NCI-H2029 treated with DMSO at 0.1 percent for 48 hours (cell line): ENCODE results near the gene FKBP6.
"Not testable (repeated sequence)": the region's sequence is repeated elsewhere in the genome, so short reads cannot be mapped to it uniquely, and the experiment has no call there.

Experiments
- DNase-seq: peaks from one replicate; lab custom pipeline; 2025; lab: John Stamatoyannopoulos, UW

The FKBP6 gene

GRCh38 chr7:73324081-73324845 lies 3.7 kb upstream of the FKBP6 start:
- DNase-seq: peak; percentile 26

- not testable (repeated sequence) for DNase-seq
Observed at GRCh38 chr7:73325424-73325823, 2.5 kb upstream of the FKBP6 start.

GRCh38 chr7:73327449-73327848 lies 512 bp upstream of the FKBP6 start:
- DNase-seq: not testable (repeated sequence)

- no peak for DNase-seq
Observed at GRCh38 chr7:73328696-73329095, 735 bp downstream of the FKBP6 start.

GRCh38 chr7:73329861-73330581 lies 2.1 kb downstream of the FKBP6 start:
- DNase-seq: no peak

GRCh38 chr7:73330772-73331171 lies 2.8 kb downstream of the FKBP6 start:
- no peak for DNase-seq

- no peak for DNase-seq
Observed at GRCh38 chr7:73332447-73332846, 4.5 kb downstream of the FKBP6 start.

- DNase-seq: no peak
Observed at GRCh38 chr7:73338321-73338720, 10.4 kb downstream of the FKBP6 start.

- DNase-seq: no peak
Observed at GRCh38 chr7:73340514-73340913, 12.6 kb downstream of the FKBP6 start.

GRCh38 chr7:73341877-73342276 lies 13.9 kb downstream of the FKBP6 start:
- no peak for DNase-seq

GRCh38 chr7:73342645-73343044 lies 14.7 kb downstream of the FKBP6 start:
- no peak for DNase-seq

GRCh38 chr7:73343671-73344380 lies 15.9 kb downstream of the FKBP6 start:
- no peak for DNase-seq

GRCh38 chr7:73345538-73345937 lies 17.6 kb downstream of the FKBP6 start:
- DNase-seq: no peak

GRCh38 chr7:73345951-73346350 lies 18.0 kb downstream of the FKBP6 start:
- no peak for DNase-seq

GRCh38 chr7:73349763-73350162 lies 21.8 kb downstream of the FKBP6 start:
- no peak for DNase-seq

- no peak for DNase-seq
Observed at GRCh38 chr7:73350306-73351068, 22.5 kb downstream of the FKBP6 start.

- DNase-seq: no peak
Observed at GRCh38 chr7:73351447-73352167, 23.6 kb downstream of the FKBP6 start.

- DNase-seq: no peak
Observed at GRCh38 chr7:73352784-73353183, 24.8 kb downstream of the FKBP6 start.

- peak; percentile 25 for DNase-seq
Observed at GRCh38 chr7:73353243-73353642, 25.3 kb downstream of the FKBP6 start.

GRCh38 chr7:73354196-73354595 lies 26.2 kb downstream of the FKBP6 start:
- DNase-seq: no peak

GRCh38 chr7:73354821-73355220 lies 26.9 kb downstream of the FKBP6 start:
- no peak for DNase-seq
